ENCODE results near the gene CETN3.

- TF ChIP-seq GATA2 (IDR thresholded peaks at IDR 0.05; ENCODE audit: low read depth, low read length) = no peak
- TF ChIP-seq GATA3 (IDR thresholded peaks at IDR 0.05; ENCODE audit: low read depth, low read length) = no peak
Observed at GRCh38 chr5:90421136-90421535, 11.6 kb upstream of the CETN3 start.
